B cell (primary cell): ENCODE results near the gene SMC6. TPM values are rescaled to one million over a fixed set of nuclear protein-coding genes. Genes with fewer than 3 reads are reported as not detected.

ENCODE experiments used
- ATAC-seq: fragments of 200-7000 bp; cut with Tn5 transposase; one replicate; pipeline ENCODE4 v1.10.0; 2021; ENCODE audit warnings: low read depth, mild to moderate bottlenecking, moderate number of reproducible peaks, moderate library complexity
- CTCF ChIA-PET: fragments of 350-600 bp; sonication (Branson Sonifier 250); formaldehyde crosslinking; loops from one replicate; lab custom pipeline; 2021; ENCODE audit warnings: antibody characterized with exemption, inconsistent platforms; lab: Charles Lee
- POLR2A ChIA-PET: fragments of 350-600 bp; sonication (Branson Sonifier 250); formaldehyde crosslinking; loops from one replicate; lab custom pipeline; 2021; ENCODE audit warnings: antibody characterized with exemption; lab: Charles Lee
- DNase-seq: peaks from one replicate; pipeline ENCODE4 v3.0.0; 2013
- H2AFZ ChIP-seq: 2 replicates; pipeline ENCODE4 v1.6.1; 2012; ENCODE audit warnings: mild to moderate bottlenecking, low read depth, low read length; ENCODE audit not compliant: insufficient read depth, poor library complexity, severe bottlenecking
- H3K27ac ChIP-seq, 2 donors: 1 replicate in 1 of 2; 2 replicates in 1 of 2; pipeline ENCODE4 v1.5.1; 2012 to 2013; ENCODE audit warnings: low read length in 2 of 2, mild to moderate bottlenecking in 2 of 2, moderate library complexity in 1 of 2
- H3K27me3 ChIP-seq, 4 experiments: fragments of 200-600 bp in 1 of 4; sonication (generic) in 1 of 4; replicated peaks in 1 of 4; 1 replicate in 2 of 4; 2 replicates in 2 of 4; pipeline versions ENCODE4 v1.6.1 to v1.7.0; 2013 to 2016; ENCODE audit warnings: low read length in 3 of 4, mild to moderate bottlenecking in 2 of 4, mixed read lengths in 1 of 4, moderate library complexity in 1 of 4; ENCODE audit not compliant: insufficient read depth in 4 of 4, control insufficient read depth in 3 of 4; ENCODE audit errors: control extremely low read depth in 1 of 4
- H3K36me3 ChIP-seq, 2 experiments: replicated peaks in 1 of 2; 1 replicate in 1 of 2; 2 replicates in 1 of 2; pipeline versions ENCODE4 v1.6.1 to v1.7.1; 2013; ENCODE audit warnings: low read length in 1 of 2; ENCODE audit not compliant: insufficient read depth in 2 of 2, control insufficient read depth in 1 of 2; ENCODE audit errors: control extremely low read depth in 1 of 2, extremely low read depth in 1 of 2
- H3K4me1 ChIP-seq, 2 donors: fragments of 200-600 bp in 1 of 2; sonication (generic) in 1 of 2; 1 replicate in 1 of 2; 2 replicates in 1 of 2; pipeline versions ENCODE4 v1.5.1 to v1.6.1; 2013 to 2017; ENCODE audit warnings: low read length in 2 of 2; ENCODE audit not compliant: control insufficient read depth in 2 of 2, insufficient read depth in 2 of 2
- H3K4me2 ChIP-seq: replicated peaks from 2 replicates; pipeline ENCODE3; 2012; ENCODE audit warnings: mild to moderate bottlenecking, low read depth, low read length; ENCODE audit not compliant: poor library complexity, severe bottlenecking
- H3K4me3 ChIP-seq, 5 experiments: fragments of 200-600 bp in 1 of 5; sonication (generic) in 1 of 5; 1 replicate in 3 of 5; 2 replicates in 2 of 5; pipeline versions ENCODE4 v1.5.1 to v1.7.0; 2011 to 2016; ENCODE audit warnings: low read length in 4 of 5, mild to moderate bottlenecking in 4 of 5, low read depth in 2 of 5, control low read depth in 1 of 5, moderate library complexity in 1 of 5; ENCODE audit not compliant: insufficient read depth in 1 of 5; ENCODE audit errors: control extremely low read depth in 1 of 5, extremely low read depth in 1 of 5
- H3K79me2 ChIP-seq: fragments of 200-600 bp; sonication (generic); one replicate; pipeline ENCODE4 v1.6.0; 2016; ENCODE audit warnings: low read length; ENCODE audit not compliant: control insufficient read depth, insufficient read depth
- H3K9ac ChIP-seq: fragments of 200-600 bp; sonication (generic); 2 replicates; pipeline ENCODE4 v1.6.1; 2017; ENCODE audit warnings: mild to moderate bottlenecking, low read length, moderate library complexity
- H3K9me3 ChIP-seq, 3 donors: one replicate each; pipeline versions ENCODE4 v1.6.1 to v1.7.1; 2013; ENCODE audit warnings: low read length in 2 of 3; ENCODE audit not compliant: control insufficient read depth in 2 of 3, insufficient read depth in 1 of 3; ENCODE audit errors: control extremely low read depth in 1 of 3
- H4K20me1 ChIP-seq: 2 replicates; pipeline ENCODE4 v1.6.0; 2012; ENCODE audit warnings: mild to moderate bottlenecking, low read length; ENCODE audit not compliant: insufficient read depth, control insufficient read depth, poor library complexity, severe bottlenecking
- H3K27ac Mint-ChIP-seq: one replicate; pipeline ENCODE4 v1.8.0; 2021; ENCODE audit warnings: mixed read lengths
- H3K27me3 Mint-ChIP-seq: one replicate; pipeline ENCODE4 v1.8.0; 2021; ENCODE audit warnings: mixed read lengths
- H3K4me1 Mint-ChIP-seq: one replicate; pipeline ENCODE4 v1.8.0; 2021; ENCODE audit warnings: mixed read lengths
- H3K4me3 Mint-ChIP-seq: one replicate; pipeline ENCODE4 v1.8.0; 2021; ENCODE audit warnings: mixed read lengths
- H3K9me3 Mint-ChIP-seq: one replicate; pipeline ENCODE4 v1.8.0; 2022; ENCODE audit warnings: mixed read lengths; ENCODE audit not compliant: insufficient read depth
- EZH2 ChIP-seq: IDR thresholded peaks from 2 replicates; pipeline ENCODE4 v1.6.1; 2012; ENCODE audit warnings: borderline replicate concordance, low read depth, mild to moderate bottlenecking, moderate library complexity, low read length; ENCODE audit not compliant: insufficient read depth, poor library complexity, severe bottlenecking
- WGBS: methylation state at CpG from one replicate; pipeline ENCODE4 v1.1.5; 2013; ENCODE audit warnings: missing lambda C conversion rate; ENCODE audit not compliant: insufficient coverage; 5-methylcytosine and 5-hydroxymethylcytosine counted together
- intact Hi-C: fragments of 100-400 bp; cut with micrococcal nuclease; formaldehyde crosslinking; loops from one replicate; pipeline ENCODE4 v1.10.0; 2022
- polyA plus RNA-seq: library from polyadenylated mRNA; depleted of rRNA; stranded (reverse); fragments of >200 nt; gene quantifications from 2 replicates; pipeline ENCODE4 v1.2.3, GENCODE V29; 2012
- total RNA-seq, 2 donors: library from RNA; stranded (reverse); fragments of 120-200 nt in 1 of 2; gene quantifications; 1 replicate in 1 of 2; 2 replicates in 1 of 2; pipeline versions ENCODE4 v1.2.3 to v1.2.4, GENCODE V29; 2013 to 2022
- TF ChIP-seq, protein P1 (sequence below): fragments of 200-600 bp; IDR thresholded peaks from one replicate; pipeline ENCODE4 v1.8.0; 2022; ENCODE audit warnings: antibody characterized with exemption, mild to moderate bottlenecking

The SMC6 gene
- total and polyA plus RNA-seq, 2 donors (not counting 1 experiment from before 2014, with no cell fraction given): 27.2 to 111 TPM

- Mint-ChIP-seq H3K27ac (no peak overlapping the region), H3K9me3 (no peaks in the 10 kb centered on the region), H3K4me1 (no peaks in the 10 kb centered on the region), H3K27me3 (peaks cover under 1% of the 10 kb centered on the region), H3K4me3 (no peak overlapping the region)
- POLR2A ChIA-PET: no interaction called here
- ATAC-seq (no peak), DNase-seq (no peak)
- CTCF ChIA-PET: no interaction called here
- H3K9me3 ChIP-seq: peaks cover 0 to 6% (median 0%) of the 10 kb centered on the region in 3 donors
- intact Hi-C loops: no loop called here
- H4K20me1 ChIP-seq: no peaks in the 10 kb centered on the region
- H3K4me2 ChIP-seq: no peak overlapping the region
- no peaks in the 10 kb centered on the region for H3K79me2 ChIP-seq
- no peak overlapping the region for H3K9ac ChIP-seq
- no peak overlapping the region for H2AFZ ChIP-seq
- H3K36me3 ChIP-seq: no peaks in the 10 kb centered on the region
- H3K4me3 ChIP-seq: no peak overlapping the region
- no peaks in the 10 kb centered on the region for H3K4me1 ChIP-seq
- H3K27ac ChIP-seq: no peak overlapping the region
- TF ChIP-seq, protein P1, sequence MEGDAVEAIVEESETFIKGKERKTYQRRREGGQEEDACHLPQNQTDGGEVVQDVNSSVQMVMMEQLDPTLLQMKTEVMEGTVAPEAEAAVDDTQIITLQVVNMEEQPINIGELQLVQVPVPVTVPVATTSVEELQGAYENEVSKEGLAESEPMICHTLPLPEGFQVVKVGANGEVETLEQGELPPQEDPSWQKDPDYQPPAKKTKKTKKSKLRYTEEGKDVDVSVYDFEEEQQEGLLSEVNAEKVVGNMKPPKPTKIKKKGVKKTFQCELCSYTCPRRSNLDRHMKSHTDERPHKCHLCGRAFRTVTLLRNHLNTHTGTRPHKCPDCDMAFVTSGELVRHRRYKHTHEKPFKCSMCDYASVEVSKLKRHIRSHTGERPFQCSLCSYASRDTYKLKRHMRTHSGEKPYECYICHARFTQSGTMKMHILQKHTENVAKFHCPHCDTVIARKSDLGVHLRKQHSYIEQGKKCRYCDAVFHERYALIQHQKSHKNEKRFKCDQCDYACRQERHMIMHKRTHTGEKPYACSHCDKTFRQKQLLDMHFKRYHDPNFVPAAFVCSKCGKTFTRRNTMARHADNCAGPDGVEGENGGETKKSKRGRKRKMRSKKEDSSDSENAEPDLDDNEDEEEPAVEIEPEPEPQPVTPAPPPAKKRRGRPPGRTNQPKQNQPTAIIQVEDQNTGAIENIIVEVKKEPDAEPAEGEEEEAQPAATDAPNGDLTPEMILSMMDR: no peak
- TF ChIP-seq EZH2: no peak
- H3K27me3 ChIP-seq: no peaks in the 10 kb centered on the region
- 98% methylated on average over 4 of the region's 4 CpGs for WGBS
Observed at GRCh38 chr2:17630089-17630488, 123.5 kb downstream of the SMC6 start.

- no peaks in the 10 kb centered on the region for H3K9me3 Mint-ChIP-seq
- intact Hi-C loops: no loop called here
- no peaks in the 10 kb centered on the region for H3K79me2 ChIP-seq
- no peak overlapping the region for H3K27ac ChIP-seq
- ATAC-seq (no peak), DNase-seq (no peak)
- H3K36me3 ChIP-seq: no peaks in the 10 kb centered on the region
- no peak overlapping the region for H3K4me2 ChIP-seq
- no peaks in the 10 kb centered on the region for H3K4me1 ChIP-seq
- H3K4me3 Mint-ChIP-seq: no peak overlapping the region
- H4K20me1 ChIP-seq: no peaks in the 10 kb centered on the region
- no peak overlapping the region for H3K4me3 ChIP-seq
- peaks cover 3% of the 10 kb centered on the region for H3K27me3 Mint-ChIP-seq
- H3K9ac ChIP-seq: no peak overlapping the region
- CTCF ChIA-PET: interaction anchor here (1.5 kb wide), 1 partner anchor 18 kb away, joined by 5 read pairs; no protein-coding TSS in a partner anchor
- H3K27me3 ChIP-seq: no peaks in the 10 kb centered on the region
- no peak overlapping the region for H2AFZ ChIP-seq
- WGBS: 0% methylated on average over 1 of the region's 2 CpGs
- no peak for TF ChIP-seq EZH2
- TF ChIP-seq, protein P1: no peak
- H3K4me1 Mint-ChIP-seq: no peaks in the 10 kb centered on the region
- POLR2A ChIA-PET: no interaction called here
- H3K27ac Mint-ChIP-seq: no peak overlapping the region
- peaks cover 0 to 6% (median 0%) of the 10 kb centered on the region in 3 donors for H3K9me3 ChIP-seq
Observed at GRCh38 chr2:17628349-17629261, 125.0 kb downstream of the SMC6 start.
